HL-60 (cell line): ENCODE results near the gene CENPQ.
A peak's percentile ranks its signal among the peaks of the same experiment; 100 is the strongest.

Source experiments
- DNase-seq, 2 experiments: peaks; one replicate each; pipeline ENCODE4 v3.0.0-alpha.2; 2010 to 2020; ENCODE audit warnings: low read depth in 1 of 2, low spot score in 1 of 2
- H3K27ac ChIP-seq: fragments of 250-450 bp; sonication (Bioruptor Pico); replicated peaks from 2 replicates; pipeline ENCODE4 v1.5.1; 2020; ENCODE audit warnings: mild to moderate bottlenecking, moderate library complexity
- H3K27me3 ChIP-seq: fragments of 250-450 bp; sonication (Bioruptor Pico); 2 replicates; pipeline ENCODE4 v1.5.1; 2021; ENCODE audit warnings: mild to moderate bottlenecking, moderate library complexity; ENCODE audit not compliant: insufficient read depth, poor library complexity, severe bottlenecking
- H3K4me3 ChIP-seq: replicated peaks from 2 replicates; pipeline ENCODE4 v1.5.1; 2011; ENCODE audit warnings: mild to moderate bottlenecking, control low read depth, low read length; ENCODE audit not compliant: insufficient read depth
- CTCF ChIP-seq: IDR thresholded peaks from one replicate; pipeline ENCODE4 v1.5.1; 2011; ENCODE audit warnings: low read length, control low read depth, inconsistent platforms; ENCODE audit not compliant: insufficient read depth
- GABPA ChIP-seq: IDR thresholded peaks from 2 replicates; pipeline ENCODE4 v1.6.1; 2012; ENCODE audit warnings: low read depth
- POLR2AphosphoS5 ChIP-seq: IDR thresholded peaks from 2 replicates; pipeline ENCODE4 v1.6.1; 2012; ENCODE audit warnings: low read depth
- SPI1 ChIP-seq: IDR thresholded peaks from 2 replicates; pipeline ENCODE4 v1.6.1; 2012; ENCODE audit warnings: low read depth, mild to moderate bottlenecking, borderline replicate concordance
- TF ChIP-seq, protein P1 (sequence below): IDR thresholded peaks from 2 replicates; pipeline ENCODE4 v1.6.1; 2012; ENCODE audit warnings: low read depth; ENCODE audit not compliant: insufficient replicate concordance

Gene CENPQ

GRCh38 chr6:49462071-49462470 is 1.1 kb upstream of the CENPQ start:
- no peak for DNase-seq
- TF ChIP-seq, protein P1, sequence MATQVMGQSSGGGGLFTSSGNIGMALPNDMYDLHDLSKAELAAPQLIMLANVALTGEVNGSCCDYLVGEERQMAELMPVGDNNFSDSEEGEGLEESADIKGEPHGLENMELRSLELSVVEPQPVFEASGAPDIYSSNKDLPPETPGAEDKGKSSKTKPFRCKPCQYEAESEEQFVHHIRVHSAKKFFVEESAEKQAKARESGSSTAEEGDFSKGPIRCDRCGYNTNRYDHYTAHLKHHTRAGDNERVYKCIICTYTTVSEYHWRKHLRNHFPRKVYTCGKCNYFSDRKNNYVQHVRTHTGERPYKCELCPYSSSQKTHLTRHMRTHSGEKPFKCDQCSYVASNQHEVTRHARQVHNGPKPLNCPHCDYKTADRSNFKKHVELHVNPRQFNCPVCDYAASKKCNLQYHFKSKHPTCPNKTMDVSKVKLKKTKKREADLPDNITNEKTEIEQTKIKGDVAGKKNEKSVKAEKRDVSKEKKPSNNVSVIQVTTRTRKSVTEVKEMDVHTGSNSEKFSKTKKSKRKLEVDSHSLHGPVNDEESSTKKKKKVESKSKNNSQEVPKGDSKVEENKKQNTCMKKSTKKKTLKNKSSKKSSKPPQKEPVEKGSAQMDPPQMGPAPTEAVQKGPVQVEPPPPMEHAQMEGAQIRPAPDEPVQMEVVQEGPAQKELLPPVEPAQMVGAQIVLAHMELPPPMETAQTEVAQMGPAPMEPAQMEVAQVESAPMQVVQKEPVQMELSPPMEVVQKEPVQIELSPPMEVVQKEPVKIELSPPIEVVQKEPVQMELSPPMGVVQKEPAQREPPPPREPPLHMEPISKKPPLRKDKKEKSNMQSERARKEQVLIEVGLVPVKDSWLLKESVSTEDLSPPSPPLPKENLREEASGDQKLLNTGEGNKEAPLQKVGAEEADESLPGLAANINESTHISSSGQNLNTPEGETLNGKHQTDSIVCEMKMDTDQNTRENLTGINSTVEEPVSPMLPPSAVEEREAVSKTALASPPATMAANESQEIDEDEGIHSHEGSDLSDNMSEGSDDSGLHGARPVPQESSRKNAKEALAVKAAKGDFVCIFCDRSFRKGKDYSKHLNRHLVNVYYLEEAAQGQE, result no peak
- TF ChIP-seq POLR2AphosphoS5 (no peak), SPI1 (no peak), GABPA (no peak), CTCF (no peak)
- Histone ChIP-seq H3K27ac (peak overlapping the region; percentile 82), H3K27me3 (no peaks in the 10 kb centered on the region), H3K4me3 (peak overlapping the region; percentile 93)

GRCh38 chr6:49462599-49462926 is 607 bp upstream of the CENPQ start:
- no peak for TF ChIP-seq SPI1
- no peak for TF ChIP-seq GABPA
- no peak for TF ChIP-seq POLR2AphosphoS5
- no peak for TF ChIP-seq CTCF
- TF ChIP-seq, protein P1, result no peak
- Histone ChIP-seq H3K4me3 (peak overlapping the region; percentile 93), H3K27ac (peak overlapping the region; percentile 82), H3K27me3 (no peaks in the 10 kb centered on the region)
- DNase-seq, result no peak

DNA sequence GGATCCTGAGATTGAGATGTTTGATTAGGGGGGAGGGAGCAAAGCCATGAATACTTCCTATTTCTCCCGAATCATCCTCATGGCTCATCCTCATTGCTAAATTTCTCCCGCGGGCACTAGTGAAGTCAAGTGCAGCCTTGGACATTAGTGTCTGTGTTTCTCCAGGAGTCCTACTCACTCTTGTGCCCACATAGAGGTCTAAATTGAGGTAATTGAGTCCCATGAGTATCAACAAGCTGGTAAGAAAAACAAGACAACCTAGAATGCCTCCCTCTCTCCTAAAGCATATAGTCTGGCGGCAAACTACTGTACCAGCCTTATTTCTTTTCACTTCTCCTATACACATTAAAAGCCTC is 420 bp downstream of the CENPQ start:
- H3K27ac ChIP-seq, result peak overlapping the region; percentile 82
- peak overlapping the region; percentile 93 for H3K4me3 ChIP-seq
- DNase-seq, result no peak
- TF ChIP-seq GABPA (no peak), SPI1 (no peak), POLR2AphosphoS5 (no peak), CTCF (no peak)
- TF ChIP-seq, protein P1, result no peak
- H3K27me3 ChIP-seq, result no peaks in the 10 kb centered on the region
